ENCODE data around the gene CORT.

The CORT gene

DNA sequence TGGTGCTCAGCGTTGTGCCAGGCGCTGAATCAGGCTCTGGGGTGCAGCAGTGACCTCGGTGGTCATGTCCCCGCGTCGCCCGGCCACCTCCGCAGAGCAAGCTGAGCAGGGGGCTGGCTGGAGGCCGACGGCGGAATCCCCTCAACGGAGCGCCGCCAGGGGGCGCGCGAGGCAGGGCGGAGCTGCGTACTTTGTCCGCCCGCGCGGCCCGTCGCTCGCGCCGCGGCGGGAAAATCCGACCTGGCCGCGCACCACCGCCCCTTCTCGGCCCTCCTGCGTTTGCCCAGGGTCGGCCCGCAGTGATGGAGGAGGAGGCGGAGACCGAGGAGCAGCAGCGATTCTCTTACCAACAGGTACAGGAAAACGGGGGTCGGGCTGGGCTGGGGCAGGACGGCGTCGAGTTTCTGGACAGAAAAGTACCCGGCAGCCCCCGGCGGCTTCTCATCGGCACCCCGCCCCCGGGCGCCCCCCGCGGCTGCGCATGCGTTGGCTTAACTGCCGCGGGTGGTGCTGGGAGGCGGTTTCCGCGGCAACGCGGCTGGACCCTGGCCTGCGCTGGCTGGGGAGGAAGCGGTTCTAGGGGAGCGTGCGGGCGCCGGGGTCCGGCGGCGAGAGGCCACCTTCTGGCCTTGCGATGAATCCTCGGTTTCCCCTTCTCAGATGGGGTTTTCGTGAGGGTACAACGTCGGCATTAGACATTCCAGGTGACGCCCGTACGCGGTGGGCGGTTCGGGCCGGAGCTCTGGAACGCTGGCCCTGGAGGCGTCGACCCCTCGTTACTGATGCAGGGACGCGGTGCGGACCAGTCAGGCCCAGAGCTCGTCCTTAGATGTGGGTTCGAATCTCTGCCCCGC lies 19.4 kb upstream of the CORT start, which contains the start of gene CENPS:
TSS of gene CENPS (plus strand) at position 218 of the 854 bp plus-strand sequence. CDS start at position 303, 85 bp downstream.
- in situ Hi-C loops (cut with MboI; ENCODE audit: low sequenced_read_pairs, unreplicated experiment): loop anchor here (10.0 kb wide), 1 partner anchor 54 kb away; no protein-coding TSS in a partner anchor
- DNase-seq (ENCODE audit: low spot score): peak; percentile 99

DNA sequence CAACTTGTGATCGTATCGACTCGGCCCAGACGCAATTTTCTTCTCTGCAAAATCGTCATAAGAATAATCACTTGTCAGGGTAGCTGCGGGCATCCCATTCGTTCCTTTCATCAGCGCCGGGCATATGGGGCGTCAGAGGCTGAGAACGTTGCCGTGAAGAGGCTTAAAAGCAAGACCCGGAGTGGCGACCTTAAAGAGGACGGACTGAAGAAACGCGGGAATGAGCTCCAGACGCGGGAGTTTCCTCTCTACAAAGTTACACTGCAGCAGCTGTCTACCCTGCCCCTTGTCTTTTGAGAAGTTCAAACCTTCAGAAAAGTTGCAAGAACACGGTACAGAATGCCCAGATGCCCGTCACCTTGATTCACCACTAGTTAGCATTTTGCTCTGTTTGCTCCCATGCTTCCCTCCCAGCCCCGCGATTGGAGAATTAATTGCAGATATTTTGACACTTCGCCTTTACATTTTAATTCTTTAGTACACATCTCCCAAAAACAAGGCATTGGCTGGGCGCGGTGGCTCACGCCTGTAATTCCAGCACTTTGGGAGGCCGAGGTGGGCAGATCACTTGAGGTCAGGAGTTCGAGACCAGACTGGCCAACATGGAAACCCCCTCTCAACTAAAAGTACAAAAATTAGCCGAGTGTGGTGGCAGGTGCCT lies 18.6 kb upstream of the CORT start:
- in situ Hi-C loops (cut with MboI; ENCODE audit: low sequenced_read_pairs, unreplicated experiment): loop anchor here (10.0 kb wide), 1 partner anchor 54 kb away; no protein-coding TSS in a partner anchor
- TF ChIP-seq, protein P1, sequence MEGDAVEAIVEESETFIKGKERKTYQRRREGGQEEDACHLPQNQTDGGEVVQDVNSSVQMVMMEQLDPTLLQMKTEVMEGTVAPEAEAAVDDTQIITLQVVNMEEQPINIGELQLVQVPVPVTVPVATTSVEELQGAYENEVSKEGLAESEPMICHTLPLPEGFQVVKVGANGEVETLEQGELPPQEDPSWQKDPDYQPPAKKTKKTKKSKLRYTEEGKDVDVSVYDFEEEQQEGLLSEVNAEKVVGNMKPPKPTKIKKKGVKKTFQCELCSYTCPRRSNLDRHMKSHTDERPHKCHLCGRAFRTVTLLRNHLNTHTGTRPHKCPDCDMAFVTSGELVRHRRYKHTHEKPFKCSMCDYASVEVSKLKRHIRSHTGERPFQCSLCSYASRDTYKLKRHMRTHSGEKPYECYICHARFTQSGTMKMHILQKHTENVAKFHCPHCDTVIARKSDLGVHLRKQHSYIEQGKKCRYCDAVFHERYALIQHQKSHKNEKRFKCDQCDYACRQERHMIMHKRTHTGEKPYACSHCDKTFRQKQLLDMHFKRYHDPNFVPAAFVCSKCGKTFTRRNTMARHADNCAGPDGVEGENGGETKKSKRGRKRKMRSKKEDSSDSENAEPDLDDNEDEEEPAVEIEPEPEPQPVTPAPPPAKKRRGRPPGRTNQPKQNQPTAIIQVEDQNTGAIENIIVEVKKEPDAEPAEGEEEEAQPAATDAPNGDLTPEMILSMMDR (IDR thresholded peaks at IDR 0.05; ENCODE audit: borderline replicate concordance, control extremely low read depth, extremely low read depth, insufficient read depth, missing control alignments): no peak
- DNase-seq (ENCODE audit: low spot score): no peak

More for the DNA sequence above, 19.4 kb upstream of the CORT start, which contains the start of gene CENPS:
- TF ChIP-seq, protein P1 (IDR thresholded peaks at IDR 0.05; ENCODE audit: borderline replicate concordance, control extremely low read depth, extremely low read depth, insufficient read depth, missing control alignments): peak; percentile 98

DNA sequence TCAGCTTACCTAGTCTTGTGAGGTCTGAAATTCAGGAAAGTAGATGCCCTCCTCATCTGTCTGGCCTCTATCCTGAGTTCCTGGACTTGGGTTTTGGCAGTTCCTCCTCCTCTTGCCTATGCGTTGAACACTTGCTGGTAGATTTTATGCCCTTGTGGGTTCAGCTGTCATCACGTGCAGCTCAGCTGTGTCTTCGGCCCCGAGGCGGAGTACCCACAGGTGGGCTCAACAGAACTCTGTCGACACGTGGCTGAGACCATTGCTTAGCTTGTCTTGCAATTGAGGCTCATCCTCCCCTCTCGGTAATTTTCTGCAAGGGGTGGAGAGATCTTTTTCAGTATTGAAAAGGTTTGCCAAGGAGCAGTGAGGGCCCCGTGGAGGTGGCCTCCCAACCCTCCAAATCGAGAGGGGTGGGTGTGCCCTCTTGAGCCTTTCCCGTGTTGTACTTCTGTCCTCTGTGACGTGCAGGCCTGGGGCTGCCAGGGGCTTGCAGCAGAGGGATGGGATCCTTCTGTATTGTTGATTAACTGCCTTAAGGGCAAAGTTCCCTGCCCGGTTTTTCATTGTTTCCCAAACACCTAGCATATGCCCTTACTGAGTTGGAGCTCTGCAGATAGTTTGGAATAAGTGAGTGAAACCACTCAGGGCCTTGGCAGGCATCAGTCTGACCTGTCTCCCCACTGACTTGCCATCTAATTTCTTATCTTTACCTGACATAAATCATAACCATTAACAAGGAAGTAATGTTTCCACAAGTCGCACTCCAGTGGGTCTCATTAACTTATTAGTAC lies 16.7 kb upstream of the CORT start:
- TF ChIP-seq, protein P1 (IDR thresholded peaks at IDR 0.05; ENCODE audit: borderline replicate concordance, control extremely low read depth, extremely low read depth, insufficient read depth, missing control alignments): no peak
- in situ Hi-C loops (cut with MboI; ENCODE audit: low sequenced_read_pairs, unreplicated experiment): loop anchor here (10.0 kb wide), 1 partner anchor 52 kb away; no protein-coding TSS in a partner anchor
- no peak for DNase-seq (ENCODE audit: low spot score)

DNA sequence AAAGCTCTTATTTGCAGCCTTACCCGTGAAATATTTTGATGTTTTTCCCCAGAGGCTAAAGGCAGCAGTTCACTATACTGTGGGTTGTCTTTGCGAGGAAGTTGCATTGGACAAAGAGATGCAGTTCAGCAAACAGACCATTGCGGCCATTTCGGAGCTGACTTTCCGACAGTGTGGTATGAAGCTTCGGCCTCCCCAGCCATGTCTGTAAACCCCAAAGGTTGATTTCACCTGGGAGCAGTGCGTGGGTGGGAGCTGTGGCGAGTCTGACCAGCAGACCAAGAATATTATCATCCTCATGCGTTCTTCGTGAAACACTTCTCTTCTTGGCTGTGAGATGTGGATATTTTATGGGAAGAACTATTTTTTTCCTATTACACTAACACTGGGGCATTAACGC lies 16.0 kb upstream of the CORT start:
- TF ChIP-seq, protein P1 (IDR thresholded peaks at IDR 0.05; ENCODE audit: borderline replicate concordance, control extremely low read depth, extremely low read depth, insufficient read depth, missing control alignments): no peak
- in situ Hi-C loops (cut with MboI; ENCODE audit: low sequenced_read_pairs, unreplicated experiment): loop anchor here (10.0 kb wide), 1 partner anchor 51 kb away; no protein-coding TSS in a partner anchor
- no peak for DNase-seq (ENCODE audit: low spot score)

DNA sequence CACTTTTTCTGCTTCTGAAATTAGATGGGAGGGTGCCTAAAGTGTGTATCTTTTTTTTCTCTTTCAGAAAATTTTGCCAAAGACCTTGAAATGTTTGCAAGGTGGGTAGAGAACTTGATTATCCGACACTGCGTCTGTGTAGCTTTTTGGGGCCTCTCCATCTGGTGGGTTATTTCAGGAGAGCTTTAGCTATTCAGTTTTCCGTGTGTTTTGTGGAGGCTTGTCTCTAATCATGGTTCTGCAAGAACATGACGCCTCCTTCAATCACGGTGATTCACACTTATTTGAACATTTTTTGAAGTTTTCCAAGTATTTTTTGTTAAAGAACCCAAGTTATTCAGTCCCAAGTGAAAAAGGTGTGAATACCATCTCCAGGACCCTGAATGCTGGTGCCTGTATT lies 15.2 kb upstream of the CORT start:
- TF ChIP-seq, protein P1 (IDR thresholded peaks at IDR 0.05; ENCODE audit: borderline replicate concordance, control extremely low read depth, extremely low read depth, insufficient read depth, missing control alignments): no peak
- in situ Hi-C loops (cut with MboI; ENCODE audit: low sequenced_read_pairs, unreplicated experiment): loop anchor here (10.0 kb wide), 1 partner anchor 50 kb away; no protein-coding TSS in a partner anchor
- DNase-seq (ENCODE audit: low spot score): no peak

DNA sequence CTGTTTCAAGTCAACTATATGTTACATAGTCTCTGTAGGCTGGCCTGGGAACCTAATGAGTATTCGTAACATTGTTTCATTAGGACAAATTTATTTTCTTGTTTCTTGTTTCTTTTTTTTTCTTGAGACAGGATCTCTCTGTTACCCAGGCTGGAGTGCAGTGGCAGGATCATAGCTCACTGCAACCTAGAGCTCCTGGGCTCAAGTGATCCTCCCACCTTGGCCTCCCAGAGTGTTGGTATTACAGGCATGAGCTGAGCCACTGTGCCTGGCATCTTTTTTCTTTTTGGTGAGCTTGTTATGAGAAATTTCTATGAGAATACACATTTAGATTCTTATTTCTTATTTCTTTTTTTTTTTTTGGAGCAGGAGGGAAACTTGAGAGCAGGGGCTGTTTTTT lies 12.8 kb upstream of the CORT start:
- in situ Hi-C loops (cut with MboI; ENCODE audit: low sequenced_read_pairs, unreplicated experiment): loop anchor here (10.0 kb wide), 1 partner anchor 48 kb away; no protein-coding TSS in a partner anchor
- TF ChIP-seq, protein P1 (IDR thresholded peaks at IDR 0.05; ENCODE audit: borderline replicate concordance, control extremely low read depth, extremely low read depth, insufficient read depth, missing control alignments): no peak
- DNase-seq (ENCODE audit: low spot score): no peak
